Nephron (organoid): ENCODE results near the gene PVALEF.

ENCODE experiments used
- H3K27ac Mint-ChIP-seq, 3 experiments: 2 replicates each; pipeline ENCODE4 v1.8.0; 2020; ENCODE audit warnings: mixed read lengths in 3 of 3, mild to moderate bottlenecking in 2 of 3, moderate library complexity in 1 of 3
- H3K27me3 Mint-ChIP-seq: 2 replicates; pipeline ENCODE4 v1.8.0; 2021; ENCODE audit warnings: low read depth, mild to moderate bottlenecking, moderate library complexity, mixed read lengths
- H3K36me3 Mint-ChIP-seq: 2 replicates; pipeline ENCODE4 v1.8.0; 2020; ENCODE audit warnings: low read depth, mixed read lengths
- H3K4me1 Mint-ChIP-seq: 2 replicates; pipeline ENCODE4 v1.8.0; 2020; ENCODE audit warnings: mixed read lengths
- H3K4me3 Mint-ChIP-seq, 3 experiments: 2 replicates each; pipeline ENCODE4 v1.8.0; 2020; ENCODE audit warnings: mild to moderate bottlenecking in 3 of 3, mixed read lengths in 3 of 3, moderate library complexity in 2 of 3
- H3K9me3 Mint-ChIP-seq: 2 replicates; pipeline ENCODE4 v1.8.0; 2020; ENCODE audit warnings: mixed read lengths
- CTCF ChIP-seq, 3 experiments: fragments of 200-600 bp; sonication (generic); IDR thresholded peaks; one replicate each; pipeline ENCODE4 v1.5.0; 2021; ENCODE audit warnings: antibody characterized with exemption in 3 of 3; ENCODE audit not compliant: unreplicated experiment in 3 of 3

Gene PVALEF

GRCh38 chr17:81207610-81208581 lies 42.6 kb downstream of the PVALEF start:
- no peak overlapping the region for H3K27ac Mint-ChIP-seq

GRCh38 chr17:81208651-81209050 lies 43.3 kb downstream of the PVALEF start:
- no peak overlapping the region for H3K4me3 Mint-ChIP-seq
- H3K4me1 Mint-ChIP-seq = no peaks in the 10 kb centered on the region
- no peaks in the 10 kb centered on the region for H3K27me3 Mint-ChIP-seq
- TF ChIP-seq CTCF (IDR thresholded peaks at IDR 0.05; ENCODE audit: unreplicated experiment in 3 of 3) = no peak
- no peaks in the 10 kb centered on the region for H3K9me3 Mint-ChIP-seq
- no peak overlapping the region for H3K27ac Mint-ChIP-seq
- peaks cover 6% of the 10 kb centered on the region for H3K36me3 Mint-ChIP-seq

More at GRCh38 chr17:81207610-81208581, 42.6 kb downstream of the PVALEF start:
- Mint-ChIP-seq H3K27me3 (no peaks in the 10 kb centered on the region), H3K4me1 (no peaks in the 10 kb centered on the region), H3K9me3 (no peaks in the 10 kb centered on the region), H3K36me3 (peaks cover 6% of the 10 kb centered on the region), H3K4me3 (no peak overlapping the region)
- no peak for TF ChIP-seq CTCF (IDR thresholded peaks at IDR 0.05; ENCODE audit: unreplicated experiment in 3 of 3)

GRCh38 chr17:81209141-81209540 lies 43.8 kb downstream of the PVALEF start:
- TF ChIP-seq CTCF (IDR thresholded peaks at IDR 0.05; ENCODE audit: unreplicated experiment in 3 of 3) = no peak
- Mint-ChIP-seq H3K27me3 (no peaks in the 10 kb centered on the region), H3K4me3 (no peak overlapping the region)

GRCh38 chr17:81210466-81210865 lies 45.2 kb downstream of the PVALEF start:
- Mint-ChIP-seq H3K9me3 (no peaks in the 10 kb centered on the region), H3K4me3 (no peak overlapping the region), H3K27ac (no peak overlapping the region), H3K27me3 (no peaks in the 10 kb centered on the region), H3K4me1 (no peaks in the 10 kb centered on the region), H3K36me3 (peaks cover 6% of the 10 kb centered on the region)
- TF ChIP-seq CTCF (IDR thresholded peaks at IDR 0.05; ENCODE audit: unreplicated experiment in 3 of 3) = no peak

More at GRCh38 chr17:81209141-81209540, 43.8 kb downstream of the PVALEF start:
- H3K36me3 Mint-ChIP-seq = peaks cover 6% of the 10 kb centered on the region
- H3K4me1 Mint-ChIP-seq = no peaks in the 10 kb centered on the region
- no peak overlapping the region for H3K27ac Mint-ChIP-seq
- no peaks in the 10 kb centered on the region for H3K9me3 Mint-ChIP-seq

GRCh38 chr17:81210868-81211267 lies 45.6 kb downstream of the PVALEF start:
- Mint-ChIP-seq H3K4me3 (no peak overlapping the region), H3K4me1 (no peaks in the 10 kb centered on the region), H3K27me3 (no peaks in the 10 kb centered on the region), H3K9me3 (no peaks in the 10 kb centered on the region), H3K27ac (no peak overlapping the region), H3K36me3 (peaks cover 10% of the 10 kb centered on the region)
- TF ChIP-seq CTCF (IDR thresholded peaks at IDR 0.05; ENCODE audit: unreplicated experiment in 3 of 3) = no peak
